ENCODE data around the gene BICDL2. TPM values are rescaled to one million over a fixed set of nuclear protein-coding genes. Genes with fewer than 3 reads are reported as not detected.

The BICDL2 gene
- total and polyA plus RNA-seq, 2 of the 8 experiments (the other 6 are each of a cell fraction or from before 2014, with no cell fraction given): 7.3 to 15.9 TPM

DNA sequence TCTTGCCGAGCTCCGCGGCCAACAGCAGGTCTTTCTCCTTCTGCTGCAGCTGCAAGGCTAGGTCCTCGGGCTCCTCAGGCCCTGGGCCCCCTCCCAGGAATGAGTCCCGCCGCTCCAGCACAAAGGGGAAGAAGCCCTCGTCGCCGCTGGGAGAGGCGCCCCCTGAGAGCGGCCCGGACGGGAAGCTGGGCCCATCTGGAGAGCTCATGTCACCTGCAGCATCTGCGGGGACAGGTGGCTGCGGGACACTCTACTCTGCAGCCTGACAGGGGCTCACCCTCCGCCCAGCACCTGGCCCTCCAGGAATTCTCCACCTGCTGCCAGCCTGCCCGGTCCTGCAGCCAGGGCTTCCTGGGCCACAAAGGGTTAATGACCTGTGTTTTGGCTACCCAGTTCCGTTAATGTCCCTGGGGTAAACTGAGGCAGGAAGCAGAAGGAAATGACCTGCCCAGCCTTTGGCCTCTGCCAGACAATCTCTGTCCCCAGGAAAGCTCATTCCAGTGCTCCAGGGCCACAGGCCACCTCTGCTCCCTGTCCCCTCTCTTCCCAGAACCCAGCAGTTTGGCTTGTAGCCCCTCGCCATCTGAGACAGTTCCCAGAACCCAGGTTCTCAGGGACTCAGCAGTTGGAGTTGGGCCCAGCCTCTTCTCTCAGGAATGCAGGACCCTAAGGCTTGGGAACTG, 1.3 kb downstream of the BICDL2 start (continued):
- TF ChIP-seq KDM1A (IDR thresholded peaks at IDR 0.05; ENCODE audit: borderline replicate concordance, low read length) (no peak), CTBP2 (IDR thresholded peaks at IDR 0.05; ENCODE audit: borderline replicate concordance, insufficient read depth, insufficient read length, low read length) (no peak), KDM4A (IDR thresholded peaks at IDR 0.05; ENCODE audit: low read depth, low read length, severe bottlenecking) (no peak), TAF7 (optimal IDR thresholded peaks at IDR 0.05; ENCODE audit: borderline replicate concordance, low read depth, low read length) (no peak), CBX8 (IDR thresholded peaks at IDR 0.05; ENCODE audit: borderline replicate concordance, low read depth, low read length) (no peak), NRF1 (IDR thresholded peaks at IDR 0.05; ENCODE audit: low read depth, low read length) (no peak), GABPA (IDR thresholded peaks at IDR 0.05; ENCODE audit: borderline replicate concordance, insufficient read depth, low read length) (no peak)

Measured in H1 (cell line).